ENCODE measurements around the gene SLC12A7. TPM values are rescaled to one million over a fixed set of nuclear protein-coding genes. Genes with fewer than 3 reads are reported as not detected.

The SLC12A7 gene
- total RNA-seq, 1 donor: 13.7 TPM

DNA sequence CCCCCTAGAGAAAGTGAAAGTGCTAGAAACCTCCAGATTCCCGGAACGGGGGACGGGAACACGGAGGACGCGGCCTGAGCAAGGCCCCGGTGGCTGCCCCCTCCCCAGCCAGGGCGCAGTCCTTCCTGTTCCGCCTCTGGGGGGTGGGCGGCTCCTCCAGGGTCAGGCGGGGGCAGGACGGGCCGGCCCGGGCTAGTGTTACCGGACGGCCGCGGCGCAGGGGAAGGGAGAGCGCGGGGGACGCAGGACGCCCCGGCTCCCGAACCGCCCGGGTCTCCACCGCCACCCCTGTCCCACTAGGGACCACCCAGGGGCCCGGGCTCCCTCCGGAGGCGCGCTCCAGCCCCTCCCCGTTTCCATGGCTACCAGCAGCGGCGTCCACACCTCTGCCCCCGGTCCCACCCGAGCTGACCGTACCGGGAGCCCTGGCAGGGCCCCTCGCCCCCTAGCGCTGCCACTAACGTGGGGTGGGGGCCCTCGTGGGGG, 579 bp downstream of the SLC12A7 start:
- Histone ChIP-seq H3K9me3 (ENCODE audit: low read depth, low read length) (no peaks in the 10 kb centered on the region), H3K4me3 (ENCODE audit: low read length) (peak overlapping the region; percentile 59), H3K4me1 (ENCODE audit: insufficient read depth, low read length) (peaks cover 47% of the 10 kb centered on the region), H3K27me3 (ENCODE audit: insufficient read depth, low read length) (no peaks in the 10 kb centered on the region)

DNA sequence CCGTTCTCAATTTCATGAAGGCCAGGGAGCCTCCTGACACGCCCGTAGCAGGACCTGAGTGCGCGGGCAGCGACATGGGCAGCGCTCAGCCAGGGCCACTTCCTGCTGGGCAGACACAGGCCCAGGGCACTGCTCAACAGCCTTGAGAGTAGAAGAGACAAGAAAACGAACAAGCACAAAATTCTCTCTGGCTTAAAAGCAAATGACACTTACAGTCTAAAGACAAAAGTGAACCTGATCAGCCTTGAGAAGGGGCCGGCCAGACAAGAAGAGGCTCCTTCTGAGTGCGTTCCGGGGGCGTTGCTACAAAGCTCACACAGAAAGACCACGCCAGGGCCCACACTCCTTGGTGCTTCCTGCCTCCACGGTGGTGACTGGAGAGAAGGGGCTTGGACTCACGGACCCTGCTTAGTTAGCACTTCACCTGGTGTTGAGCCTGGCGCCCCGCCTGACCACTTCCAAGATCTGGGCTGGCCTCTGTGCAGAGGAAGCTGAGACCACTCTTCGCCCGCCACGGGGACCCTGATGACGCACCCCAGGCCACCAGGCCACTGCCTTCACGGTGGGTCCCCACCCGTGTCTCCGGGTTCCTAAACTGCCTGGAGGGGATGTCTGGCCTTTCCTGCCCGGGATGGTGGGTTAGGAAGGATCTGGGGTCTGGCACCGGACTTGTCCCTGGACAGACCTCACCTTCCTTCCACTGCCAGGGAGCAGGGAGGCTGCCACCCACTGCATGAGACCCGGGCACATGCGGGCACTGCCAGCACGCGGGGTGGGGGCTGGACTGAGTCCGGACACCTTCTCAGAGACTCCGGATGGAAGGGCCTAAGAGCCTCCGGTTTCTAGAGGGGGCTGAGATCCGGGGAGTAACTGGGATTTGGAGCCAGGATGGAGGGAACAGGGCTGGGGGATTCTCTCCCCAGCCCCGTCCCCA, 1.3 kb downstream of the SLC12A7 start:
- Histone ChIP-seq H3K4me3 (ENCODE audit: low read length) (peak overlapping the region; percentile 59), H3K27me3 (ENCODE audit: insufficient read depth, low read length) (no peaks in the 10 kb centered on the region), H3K4me1 (ENCODE audit: insufficient read depth, low read length) (peaks cover 54% of the 10 kb centered on the region), H3K9me3 (ENCODE audit: low read depth, low read length) (no peaks in the 10 kb centered on the region)

DNA sequence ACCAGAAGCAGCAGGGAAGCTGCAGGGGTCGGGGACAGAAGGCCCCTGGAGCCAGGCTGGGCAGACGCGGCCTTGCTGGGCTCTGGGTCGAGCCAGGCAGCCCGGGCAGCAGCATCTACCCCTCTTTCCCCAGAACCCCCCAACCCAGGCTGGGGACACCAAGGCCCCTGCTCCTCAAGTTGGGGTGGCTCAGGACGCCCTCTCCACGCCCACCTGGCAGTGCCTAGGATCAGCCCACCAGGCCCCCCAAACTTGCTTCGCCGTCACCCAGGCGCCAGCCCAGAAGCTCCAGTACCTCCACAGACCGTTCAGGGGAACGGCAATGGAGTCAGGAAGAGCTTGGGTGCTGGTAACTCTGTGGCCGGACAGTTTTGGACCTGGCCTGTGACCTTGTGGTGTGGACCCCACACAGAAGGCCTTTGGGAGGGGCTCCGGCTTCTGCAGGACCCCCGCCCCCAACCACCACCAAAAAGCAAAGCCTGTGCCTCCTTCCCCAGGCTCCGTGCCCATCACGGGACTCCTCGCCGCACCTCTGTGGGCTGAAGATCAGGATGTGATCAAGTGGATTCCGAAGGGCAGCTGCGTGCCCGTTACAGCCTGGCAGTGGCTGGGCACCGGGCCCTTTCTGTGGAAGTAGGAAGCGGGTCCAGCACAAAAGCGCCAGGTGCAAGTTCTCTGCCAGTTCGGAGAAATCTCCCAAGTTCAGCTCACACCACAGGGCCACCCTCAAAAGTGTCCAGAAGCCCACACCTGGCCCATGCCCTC, 2.1 kb downstream of the SLC12A7 start:
- peaks cover 63% of the 10 kb centered on the region for H3K4me1 ChIP-seq (ENCODE audit: insufficient read depth, low read length)
- H3K4me3 ChIP-seq (ENCODE audit: low read length): peak overlapping the region; percentile 1
- H3K9me3 ChIP-seq (ENCODE audit: low read depth, low read length): no peaks in the 10 kb centered on the region

GRCh38 chr5:1108865-1109174, 3.0 kb downstream of the SLC12A7 start:
- H3K4me1 ChIP-seq (ENCODE audit: insufficient read depth, low read length): peaks cover 72% of the 10 kb centered on the region
- peak overlapping the region; percentile 12 for H3K4me3 ChIP-seq (ENCODE audit: low read length)
- H3K27me3 ChIP-seq (ENCODE audit: insufficient read depth, low read length): no peaks in the 10 kb centered on the region
- H3K9me3 ChIP-seq (ENCODE audit: low read depth, low read length): no peaks in the 10 kb centered on the region

More for the DNA sequence above, 2.1 kb downstream of the SLC12A7 start:
- H3K27me3 ChIP-seq (ENCODE audit: insufficient read depth, low read length): no peaks in the 10 kb centered on the region

DNA sequence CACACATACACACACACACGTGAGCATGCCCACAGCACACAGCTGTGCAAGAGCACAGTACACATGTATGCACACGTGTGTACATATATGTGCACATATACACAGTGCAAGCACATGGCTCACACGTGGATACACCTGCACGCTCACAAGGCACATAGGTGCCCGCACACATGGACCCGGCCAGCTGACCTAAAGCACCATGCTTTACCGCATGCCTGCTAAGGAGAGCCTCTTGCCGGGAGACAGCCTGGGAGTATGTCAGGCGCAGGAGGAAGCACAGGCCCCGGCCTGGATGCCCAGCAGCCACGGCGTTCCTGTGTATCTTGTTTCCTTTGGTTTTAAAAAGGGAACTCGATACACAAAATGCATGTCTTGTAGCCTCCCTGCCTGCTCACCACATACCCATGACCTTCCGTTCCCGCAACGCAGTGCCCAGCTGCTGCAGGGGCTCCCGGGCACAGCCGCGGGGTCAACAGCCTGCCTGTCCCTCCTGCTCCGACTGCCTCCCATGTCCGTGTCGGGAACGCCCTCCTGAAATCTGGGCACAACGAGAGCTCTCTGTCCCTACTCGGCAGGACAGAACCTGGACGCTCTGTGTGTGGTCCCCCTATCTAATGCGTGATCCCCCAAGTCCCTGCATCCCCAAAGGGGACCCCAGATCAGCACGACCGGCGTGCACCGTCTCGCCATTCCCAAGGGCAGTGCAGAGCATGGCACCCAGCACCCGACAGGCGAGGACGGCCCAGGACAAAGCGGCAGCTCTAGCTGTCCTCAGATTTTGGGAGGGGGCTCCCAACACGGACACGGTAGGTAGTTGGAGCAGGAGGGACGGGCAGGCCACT, 3.6 kb downstream of the SLC12A7 start:
- Histone ChIP-seq H3K27me3 (ENCODE audit: insufficient read depth, low read length) (no peaks in the 10 kb centered on the region), H3K4me3 (ENCODE audit: low read length) (peak overlapping the region; percentile 12), H3K9me3 (ENCODE audit: low read depth, low read length) (no peaks in the 10 kb centered on the region), H3K4me1 (ENCODE audit: insufficient read depth, low read length) (peaks cover 78% of the 10 kb centered on the region)

DNA sequence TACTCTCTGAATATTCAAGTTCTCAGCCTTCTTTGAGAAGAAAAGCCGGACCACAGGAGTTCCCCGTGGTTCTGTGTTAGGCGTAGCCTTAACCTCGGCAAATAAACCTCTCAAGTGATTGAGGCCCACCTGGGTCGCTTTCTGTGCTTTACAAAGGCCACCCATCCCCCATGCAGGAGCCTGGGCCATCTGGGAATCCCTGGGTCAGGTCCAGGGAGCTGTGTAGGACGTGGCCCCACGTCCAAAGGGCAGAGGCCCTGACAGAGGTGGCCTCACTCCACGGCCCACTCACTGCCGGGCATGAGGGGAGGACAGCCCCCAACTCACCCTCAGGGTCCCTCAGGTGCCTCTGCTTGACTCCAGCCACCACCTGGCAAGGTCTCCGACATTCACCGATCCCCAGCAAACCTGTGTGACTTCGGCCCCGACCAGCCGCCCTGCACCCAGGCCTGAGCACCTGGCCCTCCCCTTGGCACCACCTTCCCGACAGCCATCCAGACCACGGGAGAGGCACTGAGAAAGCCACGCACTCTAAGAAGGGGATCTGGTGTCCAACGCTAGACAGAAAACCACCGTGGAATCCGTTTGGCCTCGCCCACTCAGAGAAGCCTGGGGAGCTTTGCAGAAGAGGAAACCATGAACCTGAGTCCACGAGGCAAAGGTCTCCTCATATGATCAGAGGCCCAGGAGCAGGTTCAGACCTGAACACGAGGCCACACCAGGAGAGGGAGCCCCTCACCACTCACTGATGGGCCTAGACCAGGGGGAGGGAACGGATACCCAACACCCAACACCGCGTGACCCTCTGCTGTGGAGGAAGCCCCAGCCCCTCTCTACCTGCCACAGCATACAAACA, 4.5 kb downstream of the SLC12A7 start:
- Histone ChIP-seq H3K9me3 (ENCODE audit: low read depth, low read length) (no peaks in the 10 kb centered on the region), H3K4me3 (ENCODE audit: low read length) (no peak overlapping the region)

DNA sequence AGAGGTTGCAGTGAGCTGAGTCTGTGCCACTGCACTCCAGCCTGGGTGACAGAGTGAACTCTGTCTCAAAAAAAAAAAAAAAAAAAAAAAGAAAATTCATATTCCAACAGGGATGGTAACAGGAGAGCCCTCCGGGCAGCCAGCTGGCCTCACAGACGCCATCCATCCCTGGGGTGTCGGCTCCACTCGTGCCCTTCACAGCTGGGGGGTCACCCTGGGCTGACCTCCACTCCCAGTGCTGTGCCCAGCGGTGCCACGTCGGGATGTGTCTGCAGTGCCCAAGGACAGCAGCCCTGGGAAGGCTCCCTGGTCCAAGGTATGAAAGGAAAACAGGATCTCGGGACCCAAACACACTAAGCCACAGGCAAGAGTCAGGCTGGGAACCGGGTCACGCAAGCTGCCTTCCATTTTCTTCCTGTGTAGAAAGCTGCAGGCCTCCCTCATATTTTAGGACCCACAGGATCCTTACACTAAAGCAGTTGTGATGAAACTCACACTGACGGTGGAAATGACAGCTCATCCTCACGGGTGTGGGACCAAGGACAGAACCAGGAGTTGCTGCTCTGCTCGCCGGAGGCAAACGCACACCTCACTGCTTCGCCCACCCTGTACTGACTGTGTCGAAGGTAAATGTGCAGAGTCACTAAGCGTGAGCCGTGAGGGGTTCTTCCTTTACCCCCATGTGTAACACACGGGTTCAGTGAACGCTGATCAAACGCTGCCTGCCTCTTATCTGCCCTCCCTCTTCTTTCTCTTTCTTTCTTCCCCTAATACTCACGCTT, 5.3 kb downstream of the SLC12A7 start:
- H3K9me3 ChIP-seq (ENCODE audit: low read depth, low read length): no peaks in the 10 kb centered on the region
- no peaks in the 10 kb centered on the region for H3K27me3 ChIP-seq (ENCODE audit: insufficient read depth, low read length)
- H3K4me3 ChIP-seq (ENCODE audit: low read length): no peak overlapping the region
- H3K4me1 ChIP-seq (ENCODE audit: insufficient read depth, low read length): peaks cover 93% of the 10 kb centered on the region

More for the DNA sequence above, 4.5 kb downstream of the SLC12A7 start:
- H3K27me3 ChIP-seq (ENCODE audit: insufficient read depth, low read length): no peaks in the 10 kb centered on the region
- H3K4me1 ChIP-seq (ENCODE audit: insufficient read depth, low read length): peaks cover 86% of the 10 kb centered on the region

- Histone ChIP-seq H3K9me3 (ENCODE audit: low read depth, low read length) (no peaks in the 10 kb centered on the region), H3K4me1 (ENCODE audit: insufficient read depth, low read length) (peaks cover 94% of the 10 kb centered on the region), H3K4me3 (ENCODE audit: low read length) (peak overlapping the region; percentile 25), H3K27me3 (ENCODE audit: insufficient read depth, low read length) (no peaks in the 10 kb centered on the region)
Measured at GRCh38 chr5:1105350-1106265, 6.3 kb downstream of the SLC12A7 start.

- Histone ChIP-seq H3K9me3 (ENCODE audit: low read depth, low read length) (no peaks in the 10 kb centered on the region), H3K4me1 (ENCODE audit: insufficient read depth, low read length) (peaks cover 83% of the 10 kb centered on the region), H3K4me3 (ENCODE audit: low read length) (peak overlapping the region; percentile 25), H3K27me3 (ENCODE audit: insufficient read depth, low read length) (no peaks in the 10 kb centered on the region)
Measured at GRCh38 chr5:1104327-1105006, 7.4 kb downstream of the SLC12A7 start.

DNA sequence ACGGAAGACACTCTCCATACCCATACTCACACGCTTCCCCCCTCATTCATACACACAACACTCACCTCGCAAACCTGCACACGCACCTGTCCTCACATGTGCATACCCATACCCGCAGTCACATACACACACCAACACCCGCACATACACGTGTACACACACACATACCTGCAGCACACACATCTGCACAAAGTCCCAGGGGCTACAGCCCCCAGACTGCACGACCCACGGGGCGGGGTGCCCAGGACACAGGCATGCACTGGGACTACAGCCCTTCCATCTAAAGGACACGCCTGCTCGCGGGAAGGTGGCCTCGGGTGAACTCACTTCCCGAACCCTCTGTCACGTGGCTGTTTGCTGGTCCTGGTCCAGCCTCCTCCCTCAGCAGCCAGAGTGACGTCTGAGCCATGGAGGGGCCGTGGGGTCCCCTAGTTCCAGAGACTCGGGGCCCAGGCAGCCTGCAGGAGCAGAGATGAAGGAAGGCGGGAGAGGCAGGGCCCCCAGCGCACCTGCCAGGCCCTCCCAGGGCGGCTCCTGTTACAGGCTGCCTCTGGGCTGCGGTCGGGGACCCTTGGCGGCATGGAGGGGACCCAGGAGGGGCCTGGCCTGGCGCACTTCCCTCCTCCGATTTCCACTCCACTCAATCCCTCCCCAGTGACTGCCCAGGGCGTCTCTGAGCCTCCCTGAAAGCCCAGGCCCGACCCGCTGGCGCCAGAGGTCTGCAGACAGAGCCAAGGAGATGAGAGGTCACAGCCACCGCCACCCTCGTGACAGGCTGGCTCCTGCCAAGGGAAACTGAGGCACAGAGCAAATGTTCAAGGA, 8.1 kb downstream of the SLC12A7 start:
- H3K4me3 ChIP-seq (ENCODE audit: low read length): peak overlapping the region; percentile 25

GRCh38 chr5:1103093-1103492, 8.8 kb downstream of the SLC12A7 start:
- peaks cover 69% of the 10 kb centered on the region for H3K4me1 ChIP-seq (ENCODE audit: insufficient read depth, low read length)
- H3K27me3 ChIP-seq (ENCODE audit: insufficient read depth, low read length): no peaks in the 10 kb centered on the region
- no peak overlapping the region for H3K4me3 ChIP-seq (ENCODE audit: low read length)
- no peaks in the 10 kb centered on the region for H3K9me3 ChIP-seq (ENCODE audit: low read depth, low read length)

More for the DNA sequence above, 8.1 kb downstream of the SLC12A7 start:
- Histone ChIP-seq H3K9me3 (ENCODE audit: low read depth, low read length) (no peaks in the 10 kb centered on the region), H3K4me1 (ENCODE audit: insufficient read depth, low read length) (peaks cover 75% of the 10 kb centered on the region), H3K27me3 (ENCODE audit: insufficient read depth, low read length) (no peaks in the 10 kb centered on the region)
